ENCODE measurements around the gene CETN1.

DNA sequence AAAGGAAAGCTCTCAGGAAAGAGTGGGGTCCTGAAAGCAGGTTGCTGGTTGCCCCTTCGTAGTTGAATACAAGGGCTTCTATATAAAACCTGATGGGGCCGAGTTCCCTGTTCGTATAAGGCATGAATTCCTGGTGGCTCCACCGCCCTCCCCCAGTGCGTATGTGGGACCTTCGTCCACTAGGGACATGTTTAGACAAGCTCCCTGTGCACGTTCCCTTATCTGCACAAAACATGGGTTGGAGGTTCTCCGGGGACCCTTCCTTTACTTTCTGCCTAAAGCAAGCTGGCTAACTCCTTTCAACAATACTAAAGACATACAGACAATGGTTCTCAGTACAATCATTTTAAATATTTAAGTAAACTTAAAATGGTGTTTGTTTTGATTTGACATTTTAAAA, 24.6 kb downstream of the CETN1 start:
- TF ChIP-seq E2F5 (CRISPR knock-in tag; conservative IDR thresholded peaks at IDR 0.05) (no peak), ZBTB34 (CRISPR knock-in tag; IDR thresholded peaks at IDR 0.05) (no peak), MAFK (conservative IDR thresholded peaks at IDR 0.05 in 1 of 2, IDR thresholded peaks at IDR 0.05 in 1 of 2; ENCODE audit: low read length in 2 of 2) (no peak), HNF1B (CRISPR knock-in tag; IDR thresholded peaks at IDR 0.05) (no peak), ZNF629 (CRISPR knock-in tag; conservative IDR thresholded peaks at IDR 0.05) (no peak), JUND (CRISPR knock-in tag; IDR thresholded peaks at IDR 0.05) (no peak), ZKSCAN8 (CRISPR knock-in tag; IDR thresholded peaks at IDR 0.05; ENCODE audit: borderline replicate concordance) (no peak), AGO1 (IDR thresholded peaks at IDR 0.05; ENCODE audit: low read depth, low read length, poor library complexity, severe bottlenecking) (no peak), ZNF367 (CRISPR knock-in tag; IDR thresholded peaks at IDR 0.05; ENCODE audit: borderline replicate concordance) (no peak)

Measured in HepG2 (cell line).